ENCODE data around the gene LEKR1.

Gene LEKR1

DNA sequence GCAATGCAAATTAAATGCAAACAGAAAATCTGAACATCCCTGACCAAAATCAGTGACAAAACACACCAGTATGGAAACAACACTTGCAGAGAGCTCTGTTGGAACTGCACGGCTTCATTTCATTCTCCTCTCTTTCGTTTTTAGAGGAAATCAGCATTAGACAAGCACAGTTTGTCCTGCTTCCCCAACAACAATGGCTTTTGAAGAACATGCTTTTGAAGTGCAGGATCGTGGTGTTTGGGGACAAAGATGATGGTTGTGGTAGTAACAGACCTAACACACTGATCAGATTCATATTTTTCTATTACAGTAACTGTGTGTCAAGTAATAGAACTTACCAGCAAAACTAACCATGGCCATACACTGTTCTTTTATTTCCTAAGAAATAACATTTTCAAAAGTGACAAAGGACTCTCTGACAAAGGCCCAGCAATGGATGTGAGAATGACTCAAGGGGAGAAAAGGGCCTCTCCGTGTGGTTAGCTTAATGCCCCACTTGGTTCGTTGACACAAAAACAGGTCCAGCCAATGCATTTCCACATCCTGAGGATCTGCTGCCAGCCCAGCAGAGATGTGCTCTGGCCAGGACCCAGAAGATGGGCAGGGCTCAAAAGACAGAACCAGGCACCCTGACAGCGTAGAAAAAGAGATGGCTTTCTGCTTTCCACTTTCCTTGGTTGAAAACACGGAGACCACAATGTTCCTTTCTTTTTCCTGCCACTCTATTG is 249.7 kb downstream of the LEKR1 start:
- no peaks in the 10 kb centered on the region for H3K27me3 ChIP-seq (ENCODE audit: low read depth, low read length)
- H3K27ac ChIP-seq (ENCODE audit: low read length), result no peak overlapping the region
- H3K9me3 ChIP-seq (ENCODE audit: control insufficient read depth in 1 of 2, low read length in 2 of 2), result no peaks in the 10 kb centered on the region

DNA sequence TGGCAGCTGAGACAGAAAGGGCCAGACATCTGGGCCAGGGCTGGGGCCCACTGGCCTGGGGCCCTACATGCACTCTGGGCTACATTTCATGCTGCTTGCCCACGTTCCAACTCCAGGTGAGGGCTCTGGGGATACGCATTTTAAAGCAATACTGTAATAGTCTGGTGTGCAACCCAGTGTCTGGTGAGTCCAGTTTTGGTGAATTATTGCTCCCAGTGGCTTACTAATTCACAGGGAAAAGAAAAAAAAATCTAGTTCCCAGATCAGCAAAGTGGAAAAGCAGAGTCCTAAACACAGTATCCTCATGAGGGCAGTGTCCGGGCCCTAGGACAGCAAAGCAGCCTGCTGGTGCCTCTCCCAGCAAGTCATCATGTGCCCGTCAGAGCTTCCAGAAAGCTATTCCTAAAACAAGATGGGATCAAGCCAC is 251.4 kb downstream of the LEKR1 start:
- no peaks in the 10 kb centered on the region for H3K9me3 ChIP-seq (ENCODE audit: control insufficient read depth in 1 of 2, low read length in 2 of 2)
- no peaks in the 10 kb centered on the region for H3K36me3 ChIP-seq (ENCODE audit: control insufficient read depth in 1 of 2, insufficient read depth in 2 of 2, low read length in 2 of 2)
- no peak overlapping the region for H3K27ac ChIP-seq (ENCODE audit: low read length)
- H3K4me1 ChIP-seq (ENCODE audit: control insufficient read depth in 1 of 2, insufficient read depth in 2 of 2, low read length in 2 of 2), result peaks cover 0 to 8% of the 10 kb centered on the region in 2 donors
- no peak overlapping the region for H3K4me3 ChIP-seq (ENCODE audit: low read depth in 1 of 2, low read length in 2 of 2)
- H3K27me3 ChIP-seq (ENCODE audit: low read depth, low read length), result no peaks in the 10 kb centered on the region

More for the DNA sequence above, 249.7 kb downstream of the LEKR1 start:
- Histone ChIP-seq H3K4me3 (ENCODE audit: low read depth in 1 of 2, low read length in 2 of 2) (no peak overlapping the region), H3K36me3 (ENCODE audit: control insufficient read depth in 1 of 2, insufficient read depth in 2 of 2, low read length in 2 of 2) (no peaks in the 10 kb centered on the region), H3K4me1 (ENCODE audit: control insufficient read depth in 1 of 2, insufficient read depth in 2 of 2, low read length in 2 of 2) (no peaks in the 10 kb centered on the region)

DNA sequence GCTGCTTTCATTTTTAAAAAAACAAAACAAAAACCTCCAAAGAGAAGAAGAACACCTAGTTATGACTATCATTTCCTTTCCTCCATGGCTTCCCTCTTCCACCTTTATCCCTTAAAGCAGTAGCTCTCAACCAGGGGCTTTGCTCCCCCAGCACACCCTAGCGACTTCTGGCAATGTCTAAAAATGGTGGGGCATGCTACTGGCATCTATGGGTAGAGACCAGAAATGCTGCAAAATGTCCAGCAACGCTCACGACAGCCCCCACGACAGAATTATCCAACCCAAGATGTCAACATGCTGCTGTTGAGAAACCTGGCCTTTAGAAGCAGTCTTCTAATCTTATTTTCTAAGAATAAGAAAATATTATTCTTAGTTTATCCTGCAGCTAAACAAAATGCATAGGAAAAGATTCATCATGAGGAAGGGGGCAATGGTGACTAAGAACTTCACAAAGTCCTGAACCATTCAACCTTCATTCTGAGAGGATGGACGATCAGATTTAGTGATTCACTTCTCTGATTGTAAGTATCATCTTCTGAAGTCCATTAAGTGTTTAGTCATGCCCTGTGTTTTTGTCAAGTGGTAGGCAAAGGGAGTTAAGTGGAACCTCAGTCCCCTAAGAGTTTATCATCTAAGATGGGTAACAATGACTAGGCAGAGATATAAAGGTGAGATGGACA is 252.1 kb downstream of the LEKR1 start:
- Histone ChIP-seq H3K36me3 (ENCODE audit: control insufficient read depth in 1 of 2, insufficient read depth in 2 of 2, low read length in 2 of 2) (no peaks in the 10 kb centered on the region), H3K9me3 (ENCODE audit: control insufficient read depth in 1 of 2, low read length in 2 of 2) (no peaks in the 10 kb centered on the region), H3K4me1 (ENCODE audit: control insufficient read depth in 1 of 2, insufficient read depth in 2 of 2, low read length in 2 of 2) (peaks cover 0 to 8% of the 10 kb centered on the region in 2 donors), H3K4me3 (ENCODE audit: low read depth in 1 of 2, low read length in 2 of 2) (no peak overlapping the region), H3K27ac (ENCODE audit: low read length) (no peak overlapping the region), H3K27me3 (ENCODE audit: low read depth, low read length) (no peaks in the 10 kb centered on the region)

DNA sequence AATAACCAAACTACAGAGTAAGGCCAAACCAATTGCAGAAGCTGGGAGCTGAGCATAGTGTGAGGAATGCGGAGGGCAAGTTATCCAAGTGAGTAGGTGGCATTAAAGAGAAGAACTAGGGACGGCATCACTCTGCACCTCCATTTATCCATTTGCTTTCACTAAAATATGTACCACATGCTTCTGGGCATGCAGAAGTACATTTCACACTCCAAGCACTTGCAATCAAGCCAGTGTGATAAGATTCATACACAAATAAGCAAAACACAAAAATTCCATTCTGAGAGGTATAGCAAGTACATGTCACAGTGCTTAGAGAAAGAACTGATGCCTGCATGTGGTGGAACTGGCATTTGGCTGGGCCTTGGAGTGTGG is 252.6 kb downstream of the LEKR1 start:
- Histone ChIP-seq H3K4me3 (ENCODE audit: low read depth in 1 of 2, low read length in 2 of 2) (no peak overlapping the region), H3K27ac (ENCODE audit: low read length) (no peak overlapping the region), H3K9me3 (ENCODE audit: control insufficient read depth in 1 of 2, low read length in 2 of 2) (no peaks in the 10 kb centered on the region), H3K4me1 (ENCODE audit: control insufficient read depth in 1 of 2, insufficient read depth in 2 of 2, low read length in 2 of 2) (peaks cover 0 to 8% of the 10 kb centered on the region in 2 donors), H3K36me3 (ENCODE audit: control insufficient read depth in 1 of 2, insufficient read depth in 2 of 2, low read length in 2 of 2) (no peaks in the 10 kb centered on the region), H3K27me3 (ENCODE audit: low read depth, low read length) (no peaks in the 10 kb centered on the region)

DNA sequence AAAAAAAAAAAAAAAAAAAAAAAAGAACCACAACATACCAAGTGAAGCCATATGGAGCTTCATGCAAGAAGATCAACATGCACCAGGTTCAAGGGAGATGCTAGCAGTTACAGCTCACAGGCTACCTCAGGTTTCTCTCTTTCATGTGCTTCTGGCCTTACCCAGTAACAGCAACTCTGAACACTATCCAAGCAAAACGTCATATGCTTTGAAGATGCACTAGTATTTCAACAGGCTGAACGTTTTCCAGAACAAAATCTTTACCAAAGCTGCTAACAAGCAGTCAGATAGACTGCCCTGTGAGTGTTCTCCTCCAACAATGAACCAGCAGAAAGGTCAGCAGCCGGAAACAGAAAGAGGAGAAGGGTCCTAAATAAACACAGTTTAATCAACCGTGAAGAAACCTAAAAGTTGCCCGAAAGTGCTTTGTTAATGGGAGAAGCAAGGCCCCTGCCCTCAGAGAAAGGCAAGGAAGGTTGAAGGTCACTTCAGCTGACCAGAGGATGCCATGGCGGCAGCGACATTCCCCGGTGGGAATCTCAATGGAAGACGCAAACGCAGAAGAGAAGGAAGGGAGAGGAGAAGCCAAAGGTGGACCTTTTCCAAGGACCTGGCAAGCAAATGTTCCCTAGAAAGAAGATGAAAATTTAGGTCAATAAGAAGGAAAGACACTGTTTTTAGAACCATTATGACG is 253.7 kb downstream of the LEKR1 start:
- no peak overlapping the region for H3K27ac ChIP-seq (ENCODE audit: low read length)
- no peak overlapping the region for H3K4me3 ChIP-seq (ENCODE audit: low read depth in 1 of 2, low read length in 2 of 2)
- H3K4me1 ChIP-seq (ENCODE audit: control insufficient read depth in 1 of 2, insufficient read depth in 2 of 2, low read length in 2 of 2), result peaks cover 0 to 8% of the 10 kb centered on the region in 2 donors
- no peaks in the 10 kb centered on the region for H3K9me3 ChIP-seq (ENCODE audit: control insufficient read depth in 1 of 2, low read length in 2 of 2)
- H3K27me3 ChIP-seq (ENCODE audit: low read depth, low read length), result no peaks in the 10 kb centered on the region
- H3K36me3 ChIP-seq (ENCODE audit: control insufficient read depth in 1 of 2, insufficient read depth in 2 of 2, low read length in 2 of 2), result no peaks in the 10 kb centered on the region

DNA sequence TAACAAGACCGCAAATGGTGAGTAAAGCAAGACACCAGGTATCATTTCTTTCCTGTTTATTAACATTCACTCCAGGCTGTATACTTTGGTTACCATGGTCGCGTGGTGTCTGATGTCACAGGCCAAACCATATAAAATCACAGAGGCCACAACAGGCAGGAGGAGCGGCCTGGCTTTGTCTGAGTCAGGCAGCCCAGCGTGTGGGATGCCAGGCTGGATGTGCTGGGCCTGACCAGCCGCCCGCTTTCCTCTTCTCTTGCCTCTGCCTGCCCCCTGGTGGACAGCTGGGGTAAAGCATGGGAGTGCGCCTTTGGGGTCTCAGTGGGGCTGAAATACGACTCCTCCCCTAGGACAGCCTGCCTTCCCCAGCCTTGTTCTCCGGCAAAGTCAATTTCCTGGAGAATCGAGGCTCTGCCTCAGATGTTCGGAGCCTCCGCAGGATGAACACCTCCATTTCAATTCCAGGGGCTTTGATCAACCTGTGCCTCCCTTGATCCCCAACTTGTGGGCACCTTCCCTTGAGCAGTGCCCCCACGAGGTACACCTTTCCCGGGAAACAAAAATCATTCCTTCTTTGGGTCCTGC is 255.6 kb downstream of the LEKR1 start:
- Histone ChIP-seq H3K27me3 (ENCODE audit: low read depth, low read length) (no peaks in the 10 kb centered on the region), H3K4me1 (ENCODE audit: control insufficient read depth in 1 of 2, insufficient read depth in 2 of 2, low read length in 2 of 2) (peaks cover under 1 to 8% of the 10 kb centered on the region in 2 donors), H3K4me3 (ENCODE audit: low read depth in 1 of 2, low read length in 2 of 2) (no peak overlapping the region), H3K36me3 (ENCODE audit: control insufficient read depth in 1 of 2, insufficient read depth in 2 of 2, low read length in 2 of 2) (no peaks in the 10 kb centered on the region), H3K27ac (ENCODE audit: low read length) (peak overlapping the region; percentile 32), H3K9me3 (ENCODE audit: control insufficient read depth in 1 of 2, low read length in 2 of 2) (no peaks in the 10 kb centered on the region)

DNA sequence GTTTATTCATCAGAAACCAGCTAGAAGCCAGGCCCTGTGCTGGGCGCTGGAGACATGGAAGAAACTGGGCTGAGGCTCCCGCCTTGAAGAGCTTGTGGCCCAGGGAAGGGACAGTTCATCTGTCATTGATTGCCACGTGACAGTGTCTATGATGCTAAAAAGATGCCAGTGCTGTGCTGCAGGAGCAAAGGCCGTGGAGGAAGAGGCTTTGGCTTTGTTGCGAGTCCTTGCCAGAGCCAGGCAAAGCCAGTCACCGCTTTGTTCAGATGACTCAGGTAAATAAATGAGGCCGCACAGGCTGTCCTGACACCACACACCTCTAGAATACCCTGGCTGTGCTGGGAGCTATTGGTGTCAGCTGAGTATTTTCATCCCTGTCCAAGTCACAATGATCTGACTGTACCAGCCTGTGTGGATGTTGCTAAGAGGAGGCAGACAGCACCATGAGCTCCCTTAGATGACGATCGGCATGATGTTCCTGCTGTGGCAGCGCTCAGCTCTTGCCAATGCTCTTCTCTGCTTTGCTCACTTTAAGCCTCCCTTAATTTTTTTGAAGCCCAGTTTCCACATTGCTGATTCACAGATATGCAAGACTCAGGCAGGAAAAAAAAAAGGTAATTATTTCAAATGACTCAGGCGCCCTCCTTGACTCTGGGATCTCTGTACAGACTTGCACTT is 256.3 kb downstream of the LEKR1 start:
- Histone ChIP-seq H3K27me3 (ENCODE audit: low read depth, low read length) (no peaks in the 10 kb centered on the region), H3K27ac (ENCODE audit: low read length) (no peak overlapping the region), H3K36me3 (ENCODE audit: control insufficient read depth in 1 of 2, insufficient read depth in 2 of 2, low read length in 2 of 2) (no peaks in the 10 kb centered on the region), H3K4me3 (ENCODE audit: low read depth in 1 of 2, low read length in 2 of 2) (no peak overlapping the region), H3K4me1 (ENCODE audit: control insufficient read depth in 1 of 2, insufficient read depth in 2 of 2, low read length in 2 of 2) (peaks cover 8 to 15% of the 10 kb centered on the region in 2 donors), H3K9me3 (ENCODE audit: control insufficient read depth in 1 of 2, low read length in 2 of 2) (no peaks in the 10 kb centered on the region)

DNA sequence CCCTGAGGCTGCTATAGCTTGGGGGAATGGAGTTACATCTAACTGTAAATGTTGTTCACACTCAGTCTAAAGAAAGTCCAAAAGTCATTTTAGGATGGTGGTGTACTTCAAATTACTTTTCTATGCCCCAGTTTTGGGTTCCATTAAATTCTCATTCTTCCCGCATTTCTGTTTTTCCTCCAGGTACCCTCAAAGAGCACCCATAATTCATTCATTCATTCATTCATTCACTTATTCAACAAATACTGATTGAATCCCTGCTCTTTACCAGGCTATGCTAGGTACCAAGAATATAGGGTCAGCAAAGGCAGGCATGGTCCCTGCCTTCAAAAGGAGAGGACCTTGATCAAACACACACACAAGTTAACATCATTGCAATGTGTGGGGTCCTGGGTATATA is 257.7 kb downstream of the LEKR1 start:
- Histone ChIP-seq H3K27ac (ENCODE audit: low read length) (no peak overlapping the region), H3K4me1 (ENCODE audit: control insufficient read depth in 1 of 2, insufficient read depth in 2 of 2, low read length in 2 of 2) (peaks cover 17 to 24% of the 10 kb centered on the region in 2 donors), H3K27me3 (ENCODE audit: low read depth, low read length) (no peaks in the 10 kb centered on the region), H3K9me3 (ENCODE audit: control insufficient read depth in 1 of 2, low read length in 2 of 2) (no peaks in the 10 kb centered on the region), H3K36me3 (ENCODE audit: control insufficient read depth in 1 of 2, insufficient read depth in 2 of 2, low read length in 2 of 2) (no peaks in the 10 kb centered on the region), H3K4me3 (ENCODE audit: low read depth in 1 of 2, low read length in 2 of 2) (no peak overlapping the region)

DNA sequence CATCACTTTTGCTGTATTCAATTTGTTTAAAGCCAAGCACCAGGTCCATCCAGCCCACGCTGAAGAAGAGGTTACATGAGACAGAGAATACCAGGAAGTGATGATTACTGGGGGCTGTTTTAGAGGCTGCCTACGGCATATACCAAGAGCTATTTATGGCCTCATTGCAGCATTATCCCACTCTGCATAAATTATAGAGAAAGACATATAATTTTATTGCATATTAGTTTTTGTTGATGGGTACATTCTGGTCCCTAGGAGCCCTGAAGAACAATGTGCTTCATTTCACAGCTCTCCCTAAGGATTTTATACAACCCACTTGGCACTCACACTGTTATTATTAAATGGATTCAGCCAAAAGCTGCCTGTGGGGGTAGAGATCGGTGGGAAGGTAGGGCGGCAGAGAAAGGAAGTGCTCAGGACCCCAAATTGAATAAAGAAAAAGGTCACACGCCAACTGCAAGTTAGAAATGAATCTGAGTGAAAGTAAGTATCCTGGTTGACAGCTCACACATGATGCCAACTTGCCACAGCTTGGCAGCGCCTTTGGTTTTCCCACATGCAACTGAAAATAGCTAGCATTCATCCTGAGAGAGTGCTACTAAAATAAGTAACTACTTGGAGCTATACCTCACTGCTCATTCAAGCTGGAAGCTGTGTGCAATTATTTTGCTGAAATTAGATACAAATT is 260.1 kb downstream of the LEKR1 start:
- peaks cover 30 to 31% of the 10 kb centered on the region in 2 donors for H3K4me1 ChIP-seq (ENCODE audit: control insufficient read depth in 1 of 2, insufficient read depth in 2 of 2, low read length in 2 of 2)
- H3K9me3 ChIP-seq (ENCODE audit: control insufficient read depth in 1 of 2, low read length in 2 of 2), result no peaks in the 10 kb centered on the region
- no peaks in the 10 kb centered on the region for H3K36me3 ChIP-seq (ENCODE audit: control insufficient read depth in 1 of 2, insufficient read depth in 2 of 2, low read length in 2 of 2)
- no peaks in the 10 kb centered on the region for H3K27me3 ChIP-seq (ENCODE audit: low read depth, low read length)
- peak overlapping the region; percentile 98 for H3K27ac ChIP-seq (ENCODE audit: low read length)
- no peak overlapping the region for H3K4me3 ChIP-seq (ENCODE audit: low read depth in 1 of 2, low read length in 2 of 2)

DNA sequence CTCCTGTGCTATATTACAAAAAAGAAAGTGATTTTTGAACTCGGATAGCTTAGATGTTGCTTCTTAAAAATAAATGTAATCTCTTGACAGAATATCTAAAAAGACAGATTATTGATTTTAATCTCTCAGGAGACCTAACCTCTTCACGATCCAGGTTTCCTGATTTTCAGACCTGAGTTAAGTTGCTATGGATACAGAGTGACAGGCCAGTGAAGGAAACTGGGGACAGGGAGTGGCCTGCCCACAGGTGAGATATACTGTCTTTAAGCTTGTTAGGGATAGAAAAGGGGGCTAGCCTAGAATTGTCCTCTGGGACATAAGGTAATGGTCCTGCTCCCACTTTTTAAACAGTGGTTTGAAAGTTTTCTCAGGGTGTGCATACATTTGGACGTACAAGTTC is 260.6 kb downstream of the LEKR1 start:
- Histone ChIP-seq H3K4me3 (ENCODE audit: low read depth in 1 of 2, low read length in 2 of 2) (no peak overlapping the region), H3K4me1 (ENCODE audit: control insufficient read depth in 1 of 2, insufficient read depth in 2 of 2, low read length in 2 of 2) (peaks cover 34 to 35% of the 10 kb centered on the region in 2 donors), H3K9me3 (ENCODE audit: control insufficient read depth in 1 of 2, low read length in 2 of 2) (no peaks in the 10 kb centered on the region), H3K27ac (ENCODE audit: low read length) (peak overlapping the region; percentile 98), H3K36me3 (ENCODE audit: control insufficient read depth in 1 of 2, insufficient read depth in 2 of 2, low read length in 2 of 2) (no peaks in the 10 kb centered on the region), H3K27me3 (ENCODE audit: low read depth, low read length) (no peaks in the 10 kb centered on the region)
